HG03575 (cell line): ENCODE data around the gene RAC3.
"Not testable (repeated sequence)": the region's sequence is repeated elsewhere in the genome, so short reads cannot be mapped to it uniquely, and the experiment has no call there.

Experiments used
- ATAC-seq: cut with Tn5 transposase; IDR thresholded peaks from one replicate; pipeline ENCODE4 v1.9.1; 2021; ENCODE audit not compliant: unreplicated experiment, insufficient number of reproducible peaks, low FRiP score; ENCODE audit errors: extremely low read depth

The RAC3 gene

GRCh38 chr17:82035488-82035887 is 4.0 kb downstream of the RAC3 start:
- ATAC-seq = no peak

DNA sequence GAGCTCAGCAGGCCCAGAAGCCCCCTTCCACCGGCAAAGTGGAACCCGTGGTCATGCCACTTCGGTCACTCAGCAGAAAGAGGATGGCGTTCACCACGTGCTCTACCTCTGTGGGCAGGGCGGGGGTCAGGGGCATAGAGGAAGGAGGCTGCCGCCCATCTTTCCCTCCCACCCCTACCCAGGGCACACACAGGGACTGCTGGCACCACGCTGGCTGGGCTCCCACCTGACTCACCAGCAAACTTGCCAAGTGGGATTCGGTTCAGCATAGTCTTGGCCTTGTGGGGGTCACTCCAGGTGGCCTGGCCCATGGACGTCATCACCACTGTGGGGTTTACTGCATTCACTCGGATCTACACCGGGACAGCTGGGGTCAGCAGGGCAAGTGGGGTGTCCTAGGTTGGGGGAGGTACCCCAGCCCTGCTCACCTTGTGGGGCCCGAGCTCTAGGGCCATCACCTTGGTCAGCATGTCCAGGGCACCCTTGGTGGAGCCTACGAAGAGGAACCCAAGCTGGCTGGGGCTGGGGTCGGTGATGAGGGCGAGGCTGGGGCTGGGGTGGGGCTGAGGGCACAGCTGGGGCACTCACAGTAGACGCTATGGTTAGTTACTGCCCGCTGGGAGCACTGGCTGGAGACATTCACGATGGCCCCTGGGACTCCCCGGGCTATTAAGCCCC is 4.6 kb downstream of the RAC3 start:
- ATAC-seq = no peak

- no peak for ATAC-seq
Observed at GRCh38 chr17:82036634-82037091, 5.2 kb downstream of the RAC3 start.

GRCh38 chr17:82037092-82037888 is 5.8 kb downstream of the RAC3 start, which contains the start of gene DCXR:
TSS of gene DCXR (minus strand) at chr17:82037697. CDS start at chr17:82037682, 15 bp downstream.
- peak; percentile 60 for ATAC-seq

GRCh38 chr17:82037889-82038195 is 6.4 kb downstream of the RAC3 start:
- no peak for ATAC-seq

GRCh38 chr17:82038796-82039409 is 7.4 kb downstream of the RAC3 start:
- not testable (repeated sequence) for ATAC-seq

DNA sequence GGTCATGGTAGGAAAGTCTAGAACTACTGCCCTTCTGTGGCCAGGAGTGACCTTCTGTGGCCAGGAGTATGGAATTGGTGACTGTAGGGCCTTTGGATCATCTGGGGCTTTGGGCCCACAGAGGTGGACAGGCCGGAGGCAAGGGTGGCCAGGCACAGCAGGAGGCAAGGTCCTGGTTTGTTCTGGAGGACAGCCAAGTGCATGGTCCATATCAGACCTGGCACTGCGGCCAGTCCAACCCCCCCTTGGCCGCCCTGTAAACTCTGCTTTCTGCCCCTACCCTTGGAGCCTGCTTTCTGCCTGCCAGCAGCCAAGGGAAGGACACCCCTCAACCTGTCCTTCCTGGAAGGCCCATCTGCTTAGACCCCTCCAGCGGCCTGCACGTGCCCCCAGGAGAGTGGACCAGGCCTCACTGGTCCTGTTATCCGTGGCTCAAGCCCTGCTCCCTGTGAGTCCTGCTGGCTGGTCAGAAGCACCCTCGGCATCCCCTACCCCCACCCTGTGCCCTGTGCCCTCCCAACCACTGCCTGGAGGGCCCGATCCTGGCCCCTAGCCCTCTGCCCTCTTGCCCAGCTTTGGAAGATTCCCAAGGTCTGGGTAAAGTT is 8.3 kb downstream of the RAC3 start:
- no peak for ATAC-seq

DNA sequence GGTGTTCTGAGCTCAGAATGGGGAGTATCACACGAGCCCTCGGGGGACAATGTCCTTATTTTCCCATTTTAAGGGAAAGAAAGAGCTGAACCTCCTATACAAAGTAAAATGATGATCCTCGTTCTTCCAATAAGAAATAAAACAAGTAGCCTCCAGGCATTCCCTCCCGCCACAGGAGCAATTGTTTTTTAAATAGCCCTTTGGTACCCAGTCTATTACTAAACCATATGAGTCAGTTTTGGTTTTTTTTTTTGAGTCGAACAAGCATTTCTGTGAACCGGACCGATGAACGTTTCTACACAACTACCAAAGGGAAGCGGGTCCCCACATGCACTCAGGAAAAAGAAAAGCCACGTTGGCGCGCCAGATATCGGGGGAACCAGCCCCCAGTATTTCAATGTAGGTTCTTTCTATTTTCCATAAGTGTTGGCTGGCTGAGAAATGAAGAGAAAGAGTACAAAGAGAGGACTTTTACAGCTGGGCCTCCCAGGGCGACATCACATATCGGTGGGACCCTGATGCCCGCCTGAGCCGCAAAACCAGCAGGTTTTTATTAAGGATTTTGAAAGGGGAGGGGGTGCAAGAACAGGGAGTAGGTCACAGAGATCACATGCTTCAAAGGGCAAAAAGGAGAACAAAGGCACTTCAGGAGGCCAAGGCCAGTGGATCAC is 9.8 kb downstream of the RAC3 start:
- ATAC-seq = no peak

DNA sequence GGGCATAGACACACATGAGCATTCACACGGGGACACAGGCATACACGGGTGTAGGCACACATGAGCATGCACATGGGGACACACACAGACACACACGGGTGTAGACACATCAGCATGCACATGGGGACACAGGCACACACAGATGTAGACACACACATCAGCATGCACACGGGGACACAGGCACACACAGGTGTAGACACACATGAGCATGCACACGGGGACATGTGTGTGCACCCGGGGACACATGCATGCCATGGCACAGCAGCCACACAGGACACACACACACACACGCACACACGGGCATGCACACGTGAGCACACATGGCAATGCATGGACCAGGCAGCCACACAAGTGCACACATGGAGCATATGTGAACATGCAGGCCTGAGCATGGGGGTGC is 11.2 kb downstream of the RAC3 start:
- ATAC-seq = no peak

DNA sequence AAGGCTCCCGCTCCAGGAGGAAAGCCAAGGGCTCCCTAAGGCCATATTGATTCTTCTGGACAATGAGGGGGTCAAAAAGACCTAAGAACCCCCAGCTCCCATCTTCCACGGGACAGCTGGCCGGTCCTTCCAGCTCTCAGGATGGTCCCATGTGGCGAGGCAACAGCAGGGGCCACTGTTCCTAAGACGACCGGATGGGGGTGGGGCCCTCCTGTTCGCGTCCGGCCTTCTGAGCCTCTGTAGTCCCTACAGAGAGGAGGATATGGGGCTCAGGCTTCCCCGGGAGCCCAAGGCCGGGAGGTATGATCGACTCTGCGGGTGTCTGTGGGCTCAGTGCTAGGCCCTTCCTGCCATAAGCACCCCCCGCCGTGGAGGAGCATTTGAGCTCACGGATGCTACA is 12.0 kb downstream of the RAC3 start:
- no peak for ATAC-seq

GRCh38 chr17:82045936-82046484 is 14.5 kb downstream of the RAC3 start:
- ATAC-seq = no peak

- ATAC-seq = no peak
Observed at GRCh38 chr17:82046903-82047302, 15.4 kb downstream of the RAC3 start.

GRCh38 chr17:82047379-82047778 is 15.9 kb downstream of the RAC3 start:
- ATAC-seq = no peak

- ATAC-seq = no peak
Observed at GRCh38 chr17:82047914-82048570, 16.6 kb downstream of the RAC3 start.

GRCh38 chr17:82048571-82048971 is 17.1 kb downstream of the RAC3 start:
- ATAC-seq = no peak

GRCh38 chr17:82049106-82049505 is 17.6 kb downstream of the RAC3 start:
- no peak for ATAC-seq

- ATAC-seq = no peak
Observed at GRCh38 chr17:82049521-82049971, 18.1 kb downstream of the RAC3 start.

DNA sequence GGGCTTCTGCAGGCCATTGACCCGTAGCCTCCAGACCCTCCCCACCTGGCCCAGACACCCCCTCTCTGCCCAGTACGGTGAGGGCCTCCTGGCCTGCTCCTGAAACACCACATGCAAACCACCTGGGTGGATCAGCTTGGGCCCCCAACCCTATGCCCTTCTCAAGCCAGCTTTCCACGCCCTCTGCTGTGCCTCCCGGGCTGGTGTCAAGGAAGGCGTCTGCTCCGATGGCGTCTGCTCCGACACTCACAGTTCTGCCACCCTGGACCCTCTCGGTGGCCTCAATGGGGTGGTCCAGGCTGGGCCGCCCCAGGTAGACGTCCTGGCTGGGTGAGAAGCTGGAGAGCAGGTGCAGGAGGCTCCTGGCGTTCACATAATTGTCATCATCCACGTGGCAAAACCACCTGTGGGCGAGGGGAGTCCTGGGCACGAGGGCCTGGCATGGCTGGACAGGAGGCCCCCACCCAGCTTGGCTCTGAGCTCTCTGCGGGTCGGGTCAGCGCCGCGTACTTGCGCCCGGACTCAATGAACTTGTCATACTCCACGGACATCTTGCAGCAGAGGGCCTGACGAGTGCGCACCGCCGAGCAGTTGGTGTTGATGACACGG is 18.8 kb downstream of the RAC3 start:
- ATAC-seq = no peak
